Liver (tissue), 3 donors: ENCODE data around the gene EIF3I.
A peak's percentile ranks its signal among the peaks of the same experiment; 100 is the strongest.

Experiments used
- ATF3 ChIP-seq: IDR thresholded peaks from 2 replicates; pipeline ENCODE4 v1.6.1; 2016; ENCODE audit warnings: antibody characterized with exemption
- EGR1 ChIP-seq, 2 donors: IDR thresholded peaks; 2 replicates each; pipeline ENCODE4 v1.6.1; 2016 to 2018; ENCODE audit warnings: antibody characterized with exemption in 2 of 2, low read depth in 2 of 2
- GABPA ChIP-seq, 2 donors: IDR thresholded peaks in 1 of 2; conservative IDR thresholded peaks in 1 of 2; 2 replicates each; pipeline ENCODE4 v1.6.1; 2016; ENCODE audit warnings: antibody characterized with exemption in 2 of 2, mild to moderate bottlenecking in 1 of 2, moderate library complexity in 1 of 2
- JUND ChIP-seq, 2 donors: IDR thresholded peaks; 2 replicates each; pipeline ENCODE4 v1.6.1; 2016; ENCODE audit warnings: antibody characterized with exemption in 2 of 2
- MAX ChIP-seq: IDR thresholded peaks from 2 replicates; pipeline ENCODE4 v1.6.1; 2016; ENCODE audit warnings: antibody characterized with exemption
- RAD21 ChIP-seq, 2 donors: IDR thresholded peaks; 2 replicates each; pipeline ENCODE4 v1.6.1; 2016; ENCODE audit warnings: antibody characterized with exemption in 2 of 2, mild to moderate bottlenecking in 2 of 2
- RXRA ChIP-seq, 2 donors: IDR thresholded peaks; 2 replicates each; pipeline ENCODE4 v1.6.1; 2017 to 2018; ENCODE audit warnings: antibody characterized with exemption in 2 of 2, mild to moderate bottlenecking in 1 of 2
- SP1 ChIP-seq: IDR thresholded peaks from 2 replicates; pipeline ENCODE4 v1.6.1; 2018; ENCODE audit warnings: antibody characterized with exemption, mild to moderate bottlenecking
- TAF1 ChIP-seq: conservative IDR thresholded peaks from 2 replicates; pipeline ENCODE4 v1.6.1; 2016; ENCODE audit warnings: antibody characterized with exemption, mild to moderate bottlenecking
- YY1 ChIP-seq: IDR thresholded peaks from 2 replicates; pipeline ENCODE4 v1.6.1; 2016; ENCODE audit warnings: antibody characterized with exemption, mild to moderate bottlenecking
- TF ChIP-seq, protein P1 (sequence below): fragments of 150-350 bp; IDR thresholded peaks from 2 replicates; pipeline ENCODE4 v1.5.1; 2017; ENCODE audit warnings: improper control_type of control experiment, low read depth, low read length; ENCODE audit not compliant: missing input control
- TF ChIP-seq, protein P2 (sequence below): IDR thresholded peaks from 2 replicates; pipeline ENCODE4 v1.6.1; 2016; ENCODE audit warnings: antibody characterized with exemption, mild to moderate bottlenecking
- TF ChIP-seq, protein P3 (sequence below): IDR thresholded peaks from 2 replicates; pipeline ENCODE4 v1.6.1; 2016; ENCODE audit warnings: antibody characterized with exemption
- donor health status: healthy.
- donor health status: healthy.

DNA sequence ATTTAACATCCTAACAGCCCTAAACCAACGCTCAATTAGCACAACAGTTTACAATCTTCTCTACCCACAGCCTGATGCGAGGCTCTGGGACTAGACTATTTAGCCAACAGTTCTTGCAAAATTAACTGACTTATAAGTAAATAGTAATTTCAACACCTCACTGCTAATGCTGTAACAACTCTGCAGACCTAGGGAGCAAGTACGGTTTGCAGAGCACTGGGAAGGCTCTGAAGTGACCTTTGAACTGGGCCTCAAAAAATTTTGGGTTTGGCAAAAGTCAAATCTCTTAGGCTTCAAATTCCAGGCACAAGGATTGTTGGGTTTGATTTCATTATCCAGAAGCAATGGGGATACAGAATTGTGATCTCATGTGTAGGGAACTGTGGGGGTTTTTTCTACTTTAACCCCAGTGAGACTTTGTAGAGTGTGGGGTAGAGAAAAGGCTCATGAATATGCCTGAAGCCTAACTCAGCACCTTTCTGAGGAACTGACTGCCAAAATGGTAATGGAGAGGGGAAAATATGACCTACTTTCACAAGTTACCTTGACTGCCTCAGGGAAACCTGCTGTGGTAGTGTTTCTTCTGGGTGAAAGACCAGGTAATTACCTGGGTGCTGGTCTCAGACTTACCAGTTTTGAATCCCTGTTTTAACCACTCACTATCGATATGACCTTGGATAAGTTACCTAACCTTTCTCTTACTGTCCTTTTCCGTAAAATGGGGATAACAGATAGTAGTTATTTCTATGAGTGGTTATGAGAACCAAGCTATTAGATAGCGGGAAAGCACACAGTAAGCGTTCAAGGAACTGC, 43.6 kb upstream of the EIF3I start:
- TF ChIP-seq, protein P1, sequence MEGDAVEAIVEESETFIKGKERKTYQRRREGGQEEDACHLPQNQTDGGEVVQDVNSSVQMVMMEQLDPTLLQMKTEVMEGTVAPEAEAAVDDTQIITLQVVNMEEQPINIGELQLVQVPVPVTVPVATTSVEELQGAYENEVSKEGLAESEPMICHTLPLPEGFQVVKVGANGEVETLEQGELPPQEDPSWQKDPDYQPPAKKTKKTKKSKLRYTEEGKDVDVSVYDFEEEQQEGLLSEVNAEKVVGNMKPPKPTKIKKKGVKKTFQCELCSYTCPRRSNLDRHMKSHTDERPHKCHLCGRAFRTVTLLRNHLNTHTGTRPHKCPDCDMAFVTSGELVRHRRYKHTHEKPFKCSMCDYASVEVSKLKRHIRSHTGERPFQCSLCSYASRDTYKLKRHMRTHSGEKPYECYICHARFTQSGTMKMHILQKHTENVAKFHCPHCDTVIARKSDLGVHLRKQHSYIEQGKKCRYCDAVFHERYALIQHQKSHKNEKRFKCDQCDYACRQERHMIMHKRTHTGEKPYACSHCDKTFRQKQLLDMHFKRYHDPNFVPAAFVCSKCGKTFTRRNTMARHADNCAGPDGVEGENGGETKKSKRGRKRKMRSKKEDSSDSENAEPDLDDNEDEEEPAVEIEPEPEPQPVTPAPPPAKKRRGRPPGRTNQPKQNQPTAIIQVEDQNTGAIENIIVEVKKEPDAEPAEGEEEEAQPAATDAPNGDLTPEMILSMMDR = no peak
- TF ChIP-seq SP1 = peak; percentile 95
- no peak for TF ChIP-seq TAF1
- peak; percentile 84 for TF ChIP-seq RXRA (IDR thresholded peaks at IDR 0.05)
- TF ChIP-seq, protein P2, sequence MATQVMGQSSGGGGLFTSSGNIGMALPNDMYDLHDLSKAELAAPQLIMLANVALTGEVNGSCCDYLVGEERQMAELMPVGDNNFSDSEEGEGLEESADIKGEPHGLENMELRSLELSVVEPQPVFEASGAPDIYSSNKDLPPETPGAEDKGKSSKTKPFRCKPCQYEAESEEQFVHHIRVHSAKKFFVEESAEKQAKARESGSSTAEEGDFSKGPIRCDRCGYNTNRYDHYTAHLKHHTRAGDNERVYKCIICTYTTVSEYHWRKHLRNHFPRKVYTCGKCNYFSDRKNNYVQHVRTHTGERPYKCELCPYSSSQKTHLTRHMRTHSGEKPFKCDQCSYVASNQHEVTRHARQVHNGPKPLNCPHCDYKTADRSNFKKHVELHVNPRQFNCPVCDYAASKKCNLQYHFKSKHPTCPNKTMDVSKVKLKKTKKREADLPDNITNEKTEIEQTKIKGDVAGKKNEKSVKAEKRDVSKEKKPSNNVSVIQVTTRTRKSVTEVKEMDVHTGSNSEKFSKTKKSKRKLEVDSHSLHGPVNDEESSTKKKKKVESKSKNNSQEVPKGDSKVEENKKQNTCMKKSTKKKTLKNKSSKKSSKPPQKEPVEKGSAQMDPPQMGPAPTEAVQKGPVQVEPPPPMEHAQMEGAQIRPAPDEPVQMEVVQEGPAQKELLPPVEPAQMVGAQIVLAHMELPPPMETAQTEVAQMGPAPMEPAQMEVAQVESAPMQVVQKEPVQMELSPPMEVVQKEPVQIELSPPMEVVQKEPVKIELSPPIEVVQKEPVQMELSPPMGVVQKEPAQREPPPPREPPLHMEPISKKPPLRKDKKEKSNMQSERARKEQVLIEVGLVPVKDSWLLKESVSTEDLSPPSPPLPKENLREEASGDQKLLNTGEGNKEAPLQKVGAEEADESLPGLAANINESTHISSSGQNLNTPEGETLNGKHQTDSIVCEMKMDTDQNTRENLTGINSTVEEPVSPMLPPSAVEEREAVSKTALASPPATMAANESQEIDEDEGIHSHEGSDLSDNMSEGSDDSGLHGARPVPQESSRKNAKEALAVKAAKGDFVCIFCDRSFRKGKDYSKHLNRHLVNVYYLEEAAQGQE = peak; percentile 56
- TF ChIP-seq ATF3 = peak; percentile 80
- peak; percentile 52 for TF ChIP-seq MAX
- peak; percentile 13 to 50 for TF ChIP-seq GABPA (IDR thresholded peaks at IDR 0.05 in 1 of 2, conservative IDR thresholded peaks at IDR 0.05 in 1 of 2)
- peak in 1 of 2 donors; percentile 69 for TF ChIP-seq EGR1 (IDR thresholded peaks at IDR 0.05; ENCODE audit: low read depth in 2 of 2)
- peak; percentile 73 to 86 for TF ChIP-seq JUND (IDR thresholded peaks at IDR 0.05)
- peak; percentile 58 for TF ChIP-seq YY1
- TF ChIP-seq, protein P3, sequence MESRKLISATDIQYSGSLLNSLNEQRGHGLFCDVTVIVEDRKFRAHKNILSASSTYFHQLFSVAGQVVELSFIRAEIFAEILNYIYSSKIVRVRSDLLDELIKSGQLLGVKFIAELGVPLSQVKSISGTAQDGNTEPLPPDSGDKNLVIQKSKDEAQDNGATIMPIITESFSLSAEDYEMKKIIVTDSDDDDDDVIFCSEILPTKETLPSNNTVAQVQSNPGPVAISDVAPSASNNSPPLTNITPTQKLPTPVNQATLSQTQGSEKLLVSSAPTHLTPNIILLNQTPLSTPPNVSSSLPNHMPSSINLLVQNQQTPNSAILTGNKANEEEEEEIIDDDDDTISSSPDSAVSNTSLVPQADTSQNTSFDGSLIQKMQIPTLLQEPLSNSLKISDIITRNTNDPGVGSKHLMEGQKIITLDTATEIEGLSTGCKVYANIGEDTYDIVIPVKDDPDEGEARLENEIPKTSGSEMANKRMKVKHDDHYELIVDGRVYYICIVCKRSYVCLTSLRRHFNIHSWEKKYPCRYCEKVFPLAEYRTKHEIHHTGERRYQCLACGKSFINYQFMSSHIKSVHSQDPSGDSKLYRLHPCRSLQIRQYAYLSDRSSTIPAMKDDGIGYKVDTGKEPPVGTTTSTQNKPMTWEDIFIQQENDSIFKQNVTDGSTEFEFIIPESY = peak; percentile 78
- peak; percentile 32 to 52 for TF ChIP-seq RAD21 (IDR thresholded peaks at IDR 0.05)
